Glomerular visceral epithelial cell (primary cell): Measurements from ENCODE around the gene OPCML.
A peak's percentile ranks its signal among the peaks of the same experiment; 100 is the strongest.

Experiments used
- DNase-seq: peaks from one replicate; pipeline ENCODE4 v3.0.0-alpha.2; 2016; ENCODE audit errors: extremely low spot score

The OPCML gene

DNA sequence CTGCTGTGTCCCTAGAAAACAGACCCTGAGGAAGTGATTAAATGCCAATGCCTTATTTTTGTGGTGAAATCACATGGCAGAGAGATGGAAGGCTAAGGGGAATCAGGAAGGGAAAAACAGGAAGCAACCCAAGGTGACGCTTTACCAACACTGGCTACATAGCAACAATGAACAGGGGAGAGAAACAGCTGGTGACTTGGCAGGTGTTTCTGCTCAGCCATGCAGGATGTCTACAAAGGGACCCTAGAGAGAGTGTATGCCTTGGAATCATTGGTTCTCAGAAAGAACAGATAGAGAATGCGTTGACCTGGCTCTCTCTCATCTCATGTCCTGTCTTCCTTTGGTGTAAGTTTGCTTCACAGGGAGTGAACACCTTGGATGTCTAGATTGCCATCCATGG is 911.9 kb downstream of the OPCML start:
- DNase-seq, result no peak

DNA sequence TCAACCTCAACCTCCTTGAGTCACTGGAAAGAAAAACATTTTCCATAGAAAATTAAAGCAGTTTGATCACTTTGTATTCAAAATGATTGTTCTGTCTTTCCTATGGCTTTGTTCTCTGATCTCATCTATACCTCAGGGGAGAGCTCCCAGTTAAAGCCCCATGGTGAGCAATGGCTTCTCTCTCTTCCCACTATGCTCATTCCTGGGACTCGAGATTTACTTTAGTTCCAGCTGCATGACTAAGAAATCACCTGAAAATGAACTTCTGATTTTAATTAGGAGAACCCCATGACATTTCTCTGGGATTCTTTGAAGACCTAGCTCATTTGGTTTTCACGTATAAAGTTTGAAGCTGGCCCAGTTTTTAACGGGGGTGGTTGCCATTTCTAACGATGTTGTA is 921.5 kb downstream of the OPCML start:
- no peak for DNase-seq

DNA sequence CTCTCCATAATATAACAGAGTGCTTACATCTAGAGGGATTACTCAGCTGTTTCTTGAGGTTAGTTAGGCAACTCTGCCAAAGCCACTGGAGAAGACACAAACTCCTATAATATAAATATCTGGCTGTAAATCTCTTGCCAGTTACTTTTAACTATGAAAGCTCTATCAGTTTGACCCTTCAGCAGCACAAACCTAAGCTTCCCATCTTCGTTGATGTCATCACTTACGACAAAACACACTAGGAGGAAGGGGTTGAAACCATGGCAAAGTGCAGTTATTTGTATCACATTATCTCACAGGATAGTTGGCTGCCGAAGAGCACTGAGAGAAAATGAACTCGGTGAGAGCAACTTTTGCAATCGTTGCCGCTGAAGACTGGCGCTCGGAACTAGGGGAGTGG is 922.1 kb downstream of the OPCML start:
- DNase-seq, result peak; percentile 9

DNA sequence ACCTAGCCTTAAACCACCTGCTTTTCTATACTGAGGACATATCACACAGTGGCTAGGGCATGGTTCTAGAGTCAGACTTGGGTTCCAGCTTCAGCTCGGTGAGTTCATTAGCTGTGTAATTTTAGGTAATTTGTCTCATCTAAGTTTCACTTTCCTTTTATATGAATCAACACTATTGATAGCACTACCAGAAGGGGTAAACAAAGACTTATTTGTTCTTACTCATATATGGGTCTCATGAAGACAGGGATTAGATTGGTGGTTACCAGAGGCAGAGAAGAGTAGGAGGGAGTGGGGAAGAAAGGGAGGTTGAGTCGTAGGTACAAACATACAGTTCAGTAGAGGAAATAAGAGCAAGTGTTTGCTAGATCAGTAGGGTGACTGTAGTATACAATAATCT is 924.7 kb downstream of the OPCML start:
- DNase-seq, result no peak

DNA sequence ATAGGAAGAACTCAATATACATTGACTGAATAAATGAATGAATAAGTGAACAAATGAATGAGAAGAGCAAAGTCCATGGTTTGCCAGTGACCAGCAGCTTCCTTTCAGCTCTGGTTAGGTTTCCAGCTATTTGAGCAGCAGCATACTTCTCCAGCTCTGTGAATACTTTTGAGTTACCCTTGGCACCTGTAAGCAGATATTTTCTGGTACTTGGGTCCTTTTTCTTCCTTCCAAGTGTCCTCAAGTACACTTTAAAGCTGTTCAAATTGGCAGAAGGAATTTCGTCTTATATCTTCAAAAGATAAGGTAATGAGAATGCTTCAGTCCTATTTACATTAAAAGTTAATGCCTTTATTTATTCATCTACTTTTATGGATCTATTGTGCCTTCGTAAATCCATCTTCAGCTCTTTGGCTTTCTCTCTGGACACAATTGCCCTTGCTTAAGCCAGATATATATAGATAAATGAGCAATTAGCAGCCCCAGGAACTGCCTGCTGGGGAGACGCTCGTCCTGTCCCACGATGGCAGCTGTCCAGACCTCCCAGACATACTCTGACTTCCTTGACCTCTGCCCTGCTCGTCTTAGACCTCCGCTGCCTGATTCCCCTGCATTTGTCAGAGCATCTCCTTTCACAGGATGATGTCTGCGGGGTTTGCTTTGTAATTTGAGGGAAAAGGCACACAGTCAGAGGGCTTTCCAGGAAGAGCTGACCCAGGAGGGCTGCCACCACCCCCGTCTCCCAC is 926.3 kb downstream of the OPCML start:
- peak; percentile 7 for DNase-seq

DNA sequence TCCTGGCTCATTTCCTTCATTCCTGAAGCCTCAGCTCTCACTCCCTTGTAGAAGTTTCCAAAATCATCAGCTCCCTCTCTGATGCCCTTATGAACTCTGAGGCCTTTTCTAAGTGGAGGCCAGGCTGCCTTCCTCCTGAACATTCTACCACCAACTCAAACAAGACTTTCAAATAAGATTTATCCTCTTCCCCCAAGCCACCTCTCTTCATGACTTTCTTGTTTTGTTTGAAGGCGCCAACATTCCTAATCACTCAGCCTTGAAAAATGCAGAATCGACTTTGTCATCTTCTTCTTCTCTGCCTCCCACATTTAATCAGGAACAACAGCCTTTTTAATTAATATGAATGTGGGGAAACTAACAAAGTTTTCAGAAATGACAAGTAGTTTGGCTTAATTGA is 927.9 kb downstream of the OPCML start:
- peak; percentile 44 for DNase-seq

DNA sequence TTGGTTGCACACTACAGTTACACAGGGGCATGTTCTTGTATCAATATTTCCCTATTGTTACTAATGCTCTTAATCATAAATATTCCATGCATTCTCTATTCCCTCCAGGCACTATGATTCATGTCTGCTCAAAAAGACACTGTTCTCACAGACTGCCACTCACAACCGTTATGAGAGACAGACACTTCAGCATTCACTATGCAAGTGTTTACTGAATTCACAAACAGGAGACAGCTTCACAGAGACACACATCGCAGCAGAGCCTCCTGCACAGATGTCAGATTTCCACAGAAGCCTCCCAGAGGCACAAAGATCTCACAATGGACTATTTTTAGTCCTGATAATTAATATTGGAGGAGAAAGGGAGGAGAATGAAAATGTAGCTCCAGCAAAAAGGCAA is 930.4 kb downstream of the OPCML start:
- DNase-seq, result no peak

DNA sequence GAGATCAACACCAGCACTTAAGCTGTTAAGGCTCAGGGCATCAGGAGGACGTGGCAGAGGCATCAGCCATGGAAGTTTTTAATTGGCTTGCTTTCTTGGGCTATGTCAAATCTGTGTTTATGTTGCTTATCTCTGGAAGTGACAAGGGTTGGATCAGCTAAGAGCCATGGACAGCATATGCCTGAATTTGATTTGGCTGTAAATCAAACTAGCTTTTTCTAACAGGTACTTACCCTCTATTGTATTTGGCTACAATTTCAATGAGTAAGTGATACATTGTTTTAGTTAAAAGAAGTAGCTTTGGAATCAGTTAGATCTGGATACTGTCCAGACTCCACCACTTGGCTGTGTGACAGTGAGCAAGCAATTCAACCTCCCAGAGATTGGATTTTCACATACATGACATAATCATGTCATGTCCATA is 936.6 kb downstream of the OPCML start:
- DNase-seq, result peak; percentile 7

DNA sequence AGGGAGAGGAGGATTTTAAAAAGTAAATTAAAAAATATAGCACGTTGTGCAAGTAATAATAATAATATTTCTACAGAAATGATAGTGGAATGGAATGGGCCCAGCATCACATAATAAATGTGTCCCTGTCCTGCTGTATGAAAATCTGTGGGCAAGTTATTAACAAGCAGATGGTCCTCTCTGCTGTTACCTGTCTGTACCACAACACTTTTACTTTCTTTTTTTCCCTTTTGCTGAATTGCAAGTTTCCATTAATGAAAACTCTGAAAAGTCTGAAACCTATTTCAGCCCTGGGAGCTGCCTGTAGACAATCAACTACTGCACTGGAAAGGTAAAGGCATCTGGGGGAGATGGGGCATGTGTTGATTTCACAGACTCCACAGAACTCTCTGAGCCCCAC is 937.1 kb downstream of the OPCML start:
- no peak for DNase-seq

DNA sequence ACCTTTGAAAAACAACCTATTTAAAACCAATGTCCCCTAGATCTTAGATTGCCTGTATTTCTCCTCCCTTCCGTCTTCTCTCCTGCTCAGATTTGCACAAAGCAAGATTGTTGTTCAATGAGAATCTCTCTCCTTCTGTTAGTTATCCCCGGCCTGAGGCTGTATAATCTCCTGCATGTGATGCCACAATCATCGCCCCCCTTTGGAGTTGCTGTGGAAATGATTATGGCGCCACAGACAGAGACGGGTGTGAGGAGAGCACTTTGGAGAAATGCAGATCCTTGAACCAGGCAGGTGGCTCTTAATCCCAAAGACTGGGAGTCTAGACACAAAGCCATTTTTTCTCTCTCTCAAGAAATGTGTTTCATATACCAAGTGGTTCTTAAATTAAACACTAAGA is 941.3 kb downstream of the OPCML start:
- no peak for DNase-seq

DNA sequence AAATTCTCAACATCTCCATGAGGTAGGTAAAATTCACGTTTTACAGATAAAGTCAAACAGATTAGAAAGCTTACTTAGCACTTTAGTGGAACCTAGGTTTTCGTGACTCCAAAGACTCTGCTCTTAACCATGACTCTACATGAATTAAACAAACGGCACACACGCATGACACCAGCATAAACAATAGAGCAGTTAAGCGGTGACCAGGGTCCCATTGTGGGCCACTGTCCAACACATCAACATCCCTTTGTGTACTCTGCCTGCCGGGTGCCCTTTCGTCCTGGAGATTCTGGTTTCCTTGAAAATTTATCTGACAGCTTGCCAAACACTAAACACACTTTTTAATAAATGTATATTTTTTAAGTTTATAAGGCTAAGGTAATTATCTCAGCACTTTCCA is 941.7 kb downstream of the OPCML start:
- no peak for DNase-seq

DNA sequence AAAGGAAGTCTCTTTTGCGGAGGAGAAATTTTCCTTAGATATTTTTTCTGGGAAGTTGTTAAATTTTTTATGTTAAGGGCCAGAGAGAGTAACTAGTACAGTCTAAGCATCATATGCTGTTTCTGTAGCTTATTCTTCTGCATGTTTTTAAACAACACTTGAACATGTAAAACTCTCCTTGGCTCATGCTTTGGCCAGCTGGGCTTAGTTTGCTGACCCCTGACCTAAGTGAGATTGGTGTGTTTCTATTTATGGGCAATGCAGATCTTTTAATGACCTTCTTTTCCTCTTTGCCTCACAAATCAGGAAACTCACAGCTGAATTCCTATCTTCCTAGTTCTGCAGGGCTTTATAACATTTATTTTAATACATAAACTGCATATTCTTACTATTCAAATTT is 942.5 kb downstream of the OPCML start:
- no peak for DNase-seq

DNA sequence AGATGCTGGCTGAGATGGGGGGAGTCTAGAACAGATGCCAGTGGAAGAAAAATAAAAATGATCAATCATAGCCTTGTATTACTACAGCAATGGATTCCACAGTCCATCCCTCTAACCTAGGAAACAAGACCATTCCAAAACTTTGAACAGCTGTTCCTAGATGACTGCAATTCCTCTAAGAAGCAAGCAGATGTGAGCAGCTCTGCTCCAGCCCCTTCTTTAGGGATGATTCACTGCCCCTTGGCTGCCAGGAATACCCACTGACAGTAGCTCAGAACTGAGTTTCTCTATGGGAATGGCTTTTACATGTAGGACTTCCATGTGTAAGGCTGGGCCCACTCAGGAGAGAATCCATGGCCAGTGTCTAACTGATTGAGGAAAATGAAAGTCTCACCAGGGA is 943.9 kb downstream of the OPCML start:
- DNase-seq, result no peak

DNA sequence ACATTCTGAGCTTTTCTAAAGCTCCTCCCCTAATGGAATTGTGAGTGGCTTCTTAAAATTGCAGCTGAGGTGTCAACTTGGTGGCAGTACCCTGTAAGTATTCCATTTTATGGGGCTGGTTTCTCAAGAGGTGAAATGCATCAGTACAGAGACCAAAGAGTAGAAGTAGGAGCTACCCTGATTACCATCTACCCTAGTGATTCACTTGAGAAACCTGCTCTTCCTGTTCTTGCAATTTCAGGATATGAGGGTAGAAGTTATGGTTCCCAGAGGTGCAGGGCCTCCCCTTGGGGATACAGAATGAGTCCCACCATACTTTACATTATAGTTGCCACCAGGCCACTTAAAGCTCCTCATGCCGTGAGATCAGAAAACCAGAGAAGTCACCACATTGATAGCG is 944.6 kb downstream of the OPCML start:
- DNase-seq, result no peak

DNA sequence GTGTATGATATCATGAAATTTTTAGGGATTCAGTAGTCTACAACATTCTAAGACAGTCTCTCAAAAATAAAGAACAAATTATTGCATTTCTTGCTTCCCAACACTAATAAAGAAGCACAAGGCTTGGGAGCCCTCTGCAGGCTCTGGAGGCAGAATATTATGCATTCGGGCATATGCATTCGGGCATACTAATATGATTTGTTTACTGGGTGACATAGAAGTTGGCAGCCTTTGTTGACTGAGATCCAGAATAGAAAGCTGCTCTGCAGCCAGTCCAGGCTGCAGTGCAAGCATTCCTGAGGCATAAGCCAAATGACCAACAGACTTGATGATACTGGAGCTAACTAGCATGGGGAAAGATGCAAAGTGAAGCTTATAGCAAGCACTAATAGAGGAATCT is 945.5 kb downstream of the OPCML start:
- DNase-seq, result no peak

DNA sequence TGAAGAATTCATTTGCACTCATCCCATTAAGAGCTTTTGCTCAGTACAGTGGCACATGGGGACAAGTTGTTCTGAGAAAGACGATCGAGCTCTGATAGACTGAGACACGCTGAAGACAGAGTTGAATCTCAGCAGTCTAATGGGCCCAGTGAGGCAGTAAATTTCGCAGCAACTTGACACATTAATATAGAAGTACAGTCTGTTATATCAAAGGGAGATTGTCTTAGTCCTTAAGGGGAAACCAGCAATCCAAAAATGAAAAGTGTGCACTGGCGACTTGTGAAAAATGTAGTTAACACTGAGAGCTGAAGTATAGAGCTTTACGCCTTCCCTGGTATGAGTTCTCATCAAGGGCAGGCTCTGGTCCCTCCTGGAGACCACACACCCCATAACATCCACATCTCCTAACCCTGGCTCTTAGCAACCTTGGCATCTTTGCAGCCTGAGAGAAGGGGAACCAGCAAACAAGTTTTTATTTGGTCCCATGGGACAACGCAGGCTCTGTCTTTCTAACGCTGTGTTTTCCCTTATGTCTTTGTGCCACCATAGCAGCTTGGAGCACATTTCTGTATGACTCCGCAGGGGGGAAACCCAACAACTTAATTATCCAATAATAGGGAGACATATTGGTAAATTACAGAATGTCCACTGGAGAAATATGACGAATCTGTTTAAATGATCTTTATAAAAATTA is 952.5 kb downstream of the OPCML start:
- no peak for DNase-seq

DNA sequence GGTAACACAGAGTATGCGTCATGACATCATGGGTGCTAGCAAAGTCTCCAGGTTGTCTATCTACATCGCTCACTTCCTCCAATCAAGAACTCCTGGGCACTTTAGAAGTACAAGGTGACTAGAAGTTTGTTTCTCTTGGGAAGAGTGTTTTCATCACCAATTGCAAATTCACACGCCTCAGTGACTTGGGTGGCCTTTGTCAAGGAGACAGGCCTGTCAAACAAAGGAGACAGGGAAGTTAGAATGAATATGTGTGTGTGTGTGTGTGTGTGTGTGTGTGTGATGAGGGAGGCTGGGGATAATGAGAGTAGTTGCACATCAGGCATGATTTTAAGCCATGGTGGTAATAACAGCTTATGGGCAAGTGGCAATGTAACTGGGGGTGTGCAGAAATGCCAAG is 953.2 kb downstream of the OPCML start:
- no peak for DNase-seq

DNA sequence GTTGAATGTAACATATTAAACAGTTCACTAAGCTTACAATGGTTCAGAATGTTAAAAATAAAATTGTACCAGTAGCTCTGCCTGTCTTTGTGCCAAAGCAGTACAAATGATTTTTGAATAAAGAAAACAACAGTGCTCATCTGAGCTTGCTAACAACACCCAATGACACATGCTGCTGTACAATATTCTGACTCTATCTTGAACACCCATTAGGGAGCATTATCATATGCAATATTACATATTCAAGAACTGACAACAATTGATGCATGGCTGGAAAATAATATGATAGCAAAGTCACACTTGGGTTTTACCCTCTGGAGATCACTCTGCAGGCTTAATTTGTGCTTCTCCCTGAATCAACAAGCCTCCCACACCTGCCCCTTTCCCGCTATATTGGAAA is 953.7 kb downstream of the OPCML start:
- no peak for DNase-seq

DNA sequence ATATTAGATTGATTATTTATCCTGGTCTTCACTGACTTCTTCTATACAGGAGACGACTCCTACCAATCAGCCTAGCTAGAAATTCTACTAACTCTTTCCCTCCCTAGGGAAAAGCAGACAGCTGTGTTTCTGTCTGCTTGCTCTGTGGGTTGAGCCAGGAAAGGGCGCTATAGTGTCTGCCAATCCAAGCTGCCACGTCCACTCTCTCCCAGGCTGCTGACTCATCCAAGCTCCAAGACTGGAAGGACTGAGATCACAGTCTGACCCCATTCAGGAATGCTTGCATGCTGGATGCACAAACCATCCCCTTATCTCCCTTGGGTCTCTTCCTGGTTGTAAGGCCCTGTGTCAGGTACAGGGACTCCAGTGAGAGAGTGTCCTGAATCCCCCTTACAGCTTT is 955.6 kb downstream of the OPCML start:
- peak; percentile 89 for DNase-seq

DNA sequence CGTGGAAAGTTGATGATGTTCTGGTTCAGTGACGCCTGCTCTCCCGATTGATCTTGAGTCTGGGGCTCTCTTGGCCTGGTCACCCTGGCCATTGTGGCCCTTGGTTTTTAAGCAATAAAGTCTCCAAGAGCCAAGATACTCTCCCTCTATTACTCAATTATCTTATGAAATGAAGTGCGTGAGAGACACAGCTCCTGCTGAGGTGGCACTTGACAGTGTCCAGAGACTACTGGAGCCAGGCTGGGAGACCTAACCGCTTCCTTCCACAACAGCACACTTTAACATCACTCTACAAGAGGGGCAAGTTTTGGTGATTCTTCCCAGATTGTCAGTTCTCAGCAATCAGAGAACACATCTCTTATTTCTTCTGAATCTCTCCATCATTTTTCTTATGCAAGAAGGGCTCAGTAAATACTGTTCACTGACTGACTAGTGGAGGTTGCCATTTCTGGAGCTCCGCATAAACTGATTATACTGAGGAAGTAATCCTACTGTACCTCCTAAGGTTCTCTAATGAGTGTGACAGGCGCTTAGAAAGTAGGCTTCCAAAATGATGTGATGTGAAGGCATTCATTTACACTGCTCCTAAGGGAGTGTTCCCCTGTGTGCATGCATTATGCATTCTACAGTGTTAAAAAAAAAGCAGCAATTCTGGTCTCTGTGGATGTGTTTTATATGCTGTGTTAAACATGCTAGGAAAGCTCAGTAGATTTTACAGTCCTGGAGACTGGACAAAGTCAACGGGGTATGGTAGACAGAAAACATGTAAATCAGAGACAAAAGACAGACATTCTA is 968.0 kb downstream of the OPCML start:
- no peak for DNase-seq

DNA sequence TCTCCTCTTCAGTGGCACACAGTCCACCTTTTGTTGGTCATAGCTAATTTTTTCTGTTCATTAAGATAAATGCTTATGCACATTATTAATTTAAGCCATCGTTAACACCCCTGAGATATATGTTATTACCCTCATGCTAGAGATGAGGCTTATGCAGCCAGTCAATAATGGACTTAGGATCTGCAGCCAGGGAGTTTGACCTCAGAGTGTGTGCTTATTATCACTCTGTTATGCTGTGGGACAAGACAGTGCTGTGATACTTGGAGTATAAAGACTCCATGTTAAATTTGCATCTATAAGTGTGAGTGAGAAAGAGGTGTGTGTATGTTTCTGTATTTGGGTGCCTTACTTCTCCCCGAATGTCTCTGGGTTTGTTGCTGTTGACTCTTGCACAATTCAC is 969.3 kb downstream of the OPCML start:
- no peak for DNase-seq

DNA sequence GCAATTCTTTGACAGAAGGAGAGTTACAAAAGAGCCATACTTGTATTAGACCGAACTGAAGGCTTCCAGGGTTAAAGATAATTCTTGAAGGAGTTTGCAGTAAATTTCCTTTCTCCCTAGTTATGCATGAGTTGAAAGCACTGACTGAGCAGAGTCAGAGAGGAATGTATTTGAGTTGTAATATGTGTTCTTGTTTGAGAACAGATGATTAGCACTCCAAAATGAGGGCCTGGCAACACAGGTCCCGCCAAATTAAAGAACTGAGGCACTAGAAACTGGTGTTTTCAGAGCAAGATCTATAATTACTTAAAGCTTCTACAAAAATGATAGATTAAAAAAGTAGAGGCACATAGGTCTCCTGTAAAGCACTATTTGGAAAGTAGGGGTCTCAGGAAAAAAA is 970.4 kb downstream of the OPCML start:
- DNase-seq, result no peak
